Measurements from ENCODE around the gene PLAAT5. TPM values are rescaled to one million over a fixed set of nuclear protein-coding genes. Genes with fewer than 3 reads are reported as not detected.

Gene PLAAT5
- total and polyA plus RNA-seq, 9 donors: 1.5 to 35.0 (median 3.8) TPM

DNA sequence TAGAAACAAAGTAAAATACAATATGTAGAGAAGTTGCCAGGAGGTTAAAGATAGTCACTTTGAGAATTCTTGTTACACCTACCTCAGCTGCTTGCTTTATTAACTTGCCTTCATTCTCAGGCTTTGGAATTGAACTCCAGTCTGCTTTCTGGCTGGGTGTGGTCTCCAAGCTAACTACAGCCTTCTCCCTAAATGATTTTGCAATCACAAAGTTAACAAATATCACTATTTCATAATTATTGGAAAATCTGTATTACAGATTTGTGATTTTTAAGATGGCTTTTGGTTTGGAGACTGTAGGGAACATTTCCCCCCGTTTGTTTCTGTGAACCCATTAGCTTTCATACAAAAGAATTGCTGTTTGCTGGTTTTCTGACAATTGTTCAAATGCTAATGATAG lies 2.2 kb downstream of the PLAAT5 start:
- Histone ChIP-seq H3K4me3 (no peak overlapping the region), H3K27ac (no peak overlapping the region), H3K36me3 (no peaks in the 10 kb centered on the region), H3K4me1 (ENCODE audit: insufficient read depth) (peaks cover 3% of the 10 kb centered on the region), H3K9me3 (no peaks in the 10 kb centered on the region), H3K27me3 (no peaks in the 10 kb centered on the region)
- TF ChIP-seq, protein P1, sequence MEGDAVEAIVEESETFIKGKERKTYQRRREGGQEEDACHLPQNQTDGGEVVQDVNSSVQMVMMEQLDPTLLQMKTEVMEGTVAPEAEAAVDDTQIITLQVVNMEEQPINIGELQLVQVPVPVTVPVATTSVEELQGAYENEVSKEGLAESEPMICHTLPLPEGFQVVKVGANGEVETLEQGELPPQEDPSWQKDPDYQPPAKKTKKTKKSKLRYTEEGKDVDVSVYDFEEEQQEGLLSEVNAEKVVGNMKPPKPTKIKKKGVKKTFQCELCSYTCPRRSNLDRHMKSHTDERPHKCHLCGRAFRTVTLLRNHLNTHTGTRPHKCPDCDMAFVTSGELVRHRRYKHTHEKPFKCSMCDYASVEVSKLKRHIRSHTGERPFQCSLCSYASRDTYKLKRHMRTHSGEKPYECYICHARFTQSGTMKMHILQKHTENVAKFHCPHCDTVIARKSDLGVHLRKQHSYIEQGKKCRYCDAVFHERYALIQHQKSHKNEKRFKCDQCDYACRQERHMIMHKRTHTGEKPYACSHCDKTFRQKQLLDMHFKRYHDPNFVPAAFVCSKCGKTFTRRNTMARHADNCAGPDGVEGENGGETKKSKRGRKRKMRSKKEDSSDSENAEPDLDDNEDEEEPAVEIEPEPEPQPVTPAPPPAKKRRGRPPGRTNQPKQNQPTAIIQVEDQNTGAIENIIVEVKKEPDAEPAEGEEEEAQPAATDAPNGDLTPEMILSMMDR (IDR thresholded peaks at IDR 0.05): no peak
- TF ChIP-seq EP300 (IDR thresholded peaks at IDR 0.05): no peak
- TF ChIP-seq POLR2A (IDR thresholded peaks at IDR 0.05): no peak
- WGBS, 3 donors: 61 to 69% (median 63%) methylated on average over 1 of the region's 1 CpG
- DNase-seq: no peak
- intact Hi-C loops (cut with DNase I): no loop called here

DNA sequence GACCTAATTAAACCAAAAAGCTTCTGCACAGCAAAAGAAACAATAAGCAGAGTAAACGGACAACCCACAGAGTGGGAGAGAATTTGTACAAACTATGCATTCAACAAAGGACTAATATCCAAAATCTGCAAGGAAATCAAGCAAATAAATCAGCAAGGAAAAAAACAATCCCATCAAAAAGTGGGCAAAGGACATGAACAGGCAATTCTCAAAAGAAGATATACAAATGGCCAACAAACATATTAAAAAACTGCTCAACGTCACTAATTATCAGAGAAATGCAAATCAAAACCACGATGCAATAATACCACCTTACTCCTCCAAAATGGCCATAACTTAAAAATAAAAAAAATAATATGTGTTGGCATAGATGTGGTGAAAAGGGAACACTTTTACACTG lies 5.2 kb downstream of the PLAAT5 start:
- Histone ChIP-seq H3K4me3 (no peak overlapping the region), H3K27me3 (no peaks in the 10 kb centered on the region), H3K36me3 (no peaks in the 10 kb centered on the region), H3K9me3 (no peaks in the 10 kb centered on the region), H3K4me1 (ENCODE audit: insufficient read depth) (peaks cover 3% of the 10 kb centered on the region), H3K27ac (no peak overlapping the region)
- intact Hi-C loops (cut with DNase I): no loop called here
- no peak for DNase-seq
- 80 to 88% (median 86%) methylated on average over 3 of the region's 3 CpGs for WGBS, 3 donors
- TF ChIP-seq POLR2A (IDR thresholded peaks at IDR 0.05) (no peak), EP300 (IDR thresholded peaks at IDR 0.05) (no peak)
- TF ChIP-seq, protein P1 (IDR thresholded peaks at IDR 0.05): no peak

DNA sequence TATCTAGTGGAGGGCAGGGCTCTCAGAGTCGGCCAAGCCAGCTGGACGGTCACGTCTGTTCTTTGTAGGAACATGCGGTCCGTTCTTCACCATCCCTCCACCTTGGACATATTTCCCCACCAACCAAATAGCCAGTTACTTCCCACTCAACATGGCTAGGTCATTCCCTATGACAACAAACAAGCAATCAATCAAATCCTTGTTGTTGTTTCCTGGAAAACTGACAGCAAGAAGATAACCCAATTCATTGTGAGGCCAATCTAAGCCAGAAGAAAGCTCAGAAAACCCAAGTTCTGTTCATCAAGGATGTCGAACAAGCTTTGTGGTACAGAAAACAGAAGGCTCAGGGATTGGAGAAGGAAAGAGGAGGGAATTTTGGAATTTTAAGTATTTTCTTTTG lies 10.9 kb downstream of the PLAAT5 start:
- TF ChIP-seq, protein P1 (IDR thresholded peaks at IDR 0.05): no peak
- no peak for TF ChIP-seq EP300 (IDR thresholded peaks at IDR 0.05)
- no peak for TF ChIP-seq POLR2A (IDR thresholded peaks at IDR 0.05)
- Histone ChIP-seq H3K9me3 (no peaks in the 10 kb centered on the region), H3K27ac (no peak overlapping the region), H3K27me3 (no peaks in the 10 kb centered on the region), H3K36me3 (no peaks in the 10 kb centered on the region), H3K4me1 (ENCODE audit: insufficient read depth) (no peaks in the 10 kb centered on the region), H3K4me3 (no peak overlapping the region)
- DNase-seq: no peak
- WGBS, 3 donors: 78 to 84% (median 81%) methylated on average over 6 of the region's 6 CpGs
- intact Hi-C loops (cut with DNase I): no loop called here

DNA sequence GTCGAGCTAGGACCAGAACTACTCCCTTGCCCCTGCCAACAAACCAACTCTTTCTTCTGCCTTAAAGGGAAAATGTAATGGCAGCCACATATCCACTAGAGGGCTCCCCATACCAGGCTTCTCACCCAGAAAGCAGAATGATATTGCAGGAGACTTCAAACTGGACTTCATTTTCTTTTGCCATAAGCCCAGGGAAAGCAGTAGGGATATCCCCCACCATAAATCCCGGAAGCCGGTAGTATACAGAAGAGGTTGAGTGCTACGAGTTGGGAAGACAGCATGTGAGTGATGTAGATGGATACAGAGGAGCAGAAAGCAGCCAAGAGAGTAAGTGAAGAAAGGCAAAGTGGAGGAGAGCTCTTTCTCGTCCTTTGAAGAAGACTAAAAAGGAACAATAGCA lies 12.1 kb downstream of the PLAAT5 start:
- H3K36me3 ChIP-seq: no peaks in the 10 kb centered on the region
- WGBS, 3 donors: 14% methylated on average over 5 of the region's 5 CpGs
- H3K9me3 ChIP-seq: no peaks in the 10 kb centered on the region
- TF ChIP-seq POLR2A (IDR thresholded peaks at IDR 0.05) (no peak), EP300 (IDR thresholded peaks at IDR 0.05) (no peak)
- TF ChIP-seq, protein P1 (IDR thresholded peaks at IDR 0.05): peak; percentile 81 to 91 (median 89)
- no peak overlapping the region for H3K4me3 ChIP-seq
- H3K27me3 ChIP-seq: no peaks in the 10 kb centered on the region
- peak in 4 of 5 donors; percentile 33 to 68 (median 44) for DNase-seq
- no peaks in the 10 kb centered on the region for H3K4me1 ChIP-seq (ENCODE audit: insufficient read depth)
- intact Hi-C loops (cut with DNase I): loop anchor here (2.0 to 10.0 kb wide), 6 partner anchors 156 to 266 kb away; no protein-coding TSS in a partner anchor
- H3K27ac ChIP-seq: no peak overlapping the region
